Immature natural killer cell (primary cell): ENCODE data around the gene CHRNA4. TPM values are rescaled to one million over a fixed set of nuclear protein-coding genes. Genes with fewer than 3 reads are reported as not detected.

Source experiments
- DNase-seq, 3 donors: peaks; one replicate each; pipeline ENCODE4 v3.0.0; 2022; ENCODE audit warnings: mixed read lengths in 1 of 3
- H3K27ac Mint-ChIP-seq, 6 donors: one replicate each; pipeline ENCODE4 v1.8.0; 2020; ENCODE audit warnings: mixed read lengths in 6 of 6, mild to moderate bottlenecking in 5 of 6, inconsistent platforms in 4 of 6, moderate library complexity in 3 of 6
- H3K27me3 Mint-ChIP-seq, 3 donors: one replicate each; pipeline ENCODE4 v1.8.0; 2020 to 2021; ENCODE audit warnings: low read depth in 3 of 3, mild to moderate bottlenecking in 3 of 3, mixed read lengths in 3 of 3, moderate library complexity in 3 of 3, inconsistent platforms in 1 of 3
- H3K36me3 Mint-ChIP-seq, 3 donors: one replicate each; pipeline ENCODE4 v1.8.0; 2020; ENCODE audit warnings: mixed read lengths in 3 of 3, inconsistent platforms in 2 of 3, mild to moderate bottlenecking in 2 of 3
- H3K4me1 Mint-ChIP-seq, 2 donors: one replicate each; pipeline ENCODE4 v1.8.0; 2020; ENCODE audit warnings: inconsistent platforms in 2 of 2, mild to moderate bottlenecking in 2 of 2, mixed read lengths in 2 of 2, moderate library complexity in 1 of 2
- H3K4me3 Mint-ChIP-seq, 5 donors: one replicate each; pipeline ENCODE4 v1.8.0; 2020; ENCODE audit warnings: mild to moderate bottlenecking in 5 of 5, mixed read lengths in 5 of 5, inconsistent platforms in 3 of 5, moderate library complexity in 3 of 5
- H3K9me3 Mint-ChIP-seq, 6 donors: one replicate each; pipeline ENCODE4 v1.8.0; 2020; ENCODE audit warnings: mild to moderate bottlenecking in 6 of 6, mixed read lengths in 6 of 6, inconsistent platforms in 4 of 6, moderate library complexity in 3 of 6
- polyA plus RNA-seq, 3 donors: library from polyadenylated mRNA; unstranded; fragments of 300-500 nt; fragmentation: Illumina TruSeq; gene quantifications; one replicate each; pipeline ENCODE4 v1.2.3, GENCODE V29; 2021

CHRNA4 gene
- polyA plus RNA-seq, 3 donors from 2014 or later, result not detected

DNA sequence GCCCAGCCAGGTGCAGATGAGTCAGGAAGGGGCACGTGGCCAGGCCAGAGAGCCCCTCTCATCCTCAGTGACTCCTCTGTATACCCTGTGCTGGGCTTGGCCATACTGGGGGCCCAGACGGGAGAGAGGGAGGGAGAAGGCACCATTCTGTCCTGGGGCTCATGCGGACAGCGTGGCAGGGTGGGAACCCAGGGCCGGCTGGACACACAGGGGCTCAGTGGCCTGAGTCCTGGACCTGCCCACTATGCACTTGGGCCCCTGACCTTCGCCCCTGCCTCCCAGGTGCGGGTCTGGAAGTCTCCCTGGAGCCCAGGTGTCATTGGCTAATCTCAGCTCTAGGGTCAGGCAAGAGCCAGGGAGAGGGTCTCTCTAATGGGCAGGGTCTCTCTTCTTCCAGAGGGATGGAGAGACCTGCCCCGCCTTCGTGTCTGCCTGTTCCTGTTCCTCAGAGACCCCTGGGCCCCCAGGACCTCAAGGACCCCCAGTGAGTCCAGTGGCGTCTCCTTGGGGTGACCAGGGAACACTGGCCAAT lies 40.5 kb downstream of the CHRNA4 start:
- H3K4me3 Mint-ChIP-seq, result no peak overlapping the region
- H3K4me1 Mint-ChIP-seq, result no peaks in the 10 kb centered on the region
- no peaks in the 10 kb centered on the region for H3K36me3 Mint-ChIP-seq
- H3K27ac Mint-ChIP-seq, result no peak overlapping the region
- no peaks in the 10 kb centered on the region for H3K9me3 Mint-ChIP-seq
- no peak for DNase-seq
- H3K27me3 Mint-ChIP-seq, result peaks cover 2 to 6% (median 5%) of the 10 kb centered on the region in 3 donors

DNA sequence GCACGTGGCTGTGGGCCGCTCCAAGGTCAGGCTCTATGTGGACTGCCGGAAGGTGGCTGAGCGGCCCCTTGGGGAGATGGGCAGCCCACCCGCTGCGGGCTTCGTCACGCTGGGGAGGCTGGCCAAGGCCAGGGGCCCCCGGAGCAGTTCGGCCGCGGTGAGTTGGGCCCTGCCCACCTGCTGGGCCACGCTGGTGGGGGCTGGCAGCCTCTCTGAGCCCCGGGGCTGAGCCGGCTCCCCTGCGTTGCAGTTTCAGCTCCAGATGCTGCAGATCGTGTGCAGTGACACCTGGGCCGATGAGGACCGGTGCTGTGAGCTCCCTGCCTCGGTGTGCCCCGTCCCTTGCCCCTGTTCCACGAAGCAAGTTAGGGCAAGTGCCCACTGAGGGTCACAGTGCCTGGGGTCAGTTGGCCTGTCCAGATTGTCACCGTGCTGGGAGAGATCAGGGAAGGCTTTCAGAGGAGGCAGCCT lies 41.1 kb downstream of the CHRNA4 start:
- H3K27me3 Mint-ChIP-seq, result peaks cover 2 to 6% (median 5%) of the 10 kb centered on the region in 3 donors
- no peak overlapping the region for H3K4me3 Mint-ChIP-seq
- no peaks in the 10 kb centered on the region for H3K9me3 Mint-ChIP-seq
- no peak overlapping the region for H3K27ac Mint-ChIP-seq
- no peaks in the 10 kb centered on the region for H3K36me3 Mint-ChIP-seq
- DNase-seq, result no peak
- no peaks in the 10 kb centered on the region for H3K4me1 Mint-ChIP-seq

DNA sequence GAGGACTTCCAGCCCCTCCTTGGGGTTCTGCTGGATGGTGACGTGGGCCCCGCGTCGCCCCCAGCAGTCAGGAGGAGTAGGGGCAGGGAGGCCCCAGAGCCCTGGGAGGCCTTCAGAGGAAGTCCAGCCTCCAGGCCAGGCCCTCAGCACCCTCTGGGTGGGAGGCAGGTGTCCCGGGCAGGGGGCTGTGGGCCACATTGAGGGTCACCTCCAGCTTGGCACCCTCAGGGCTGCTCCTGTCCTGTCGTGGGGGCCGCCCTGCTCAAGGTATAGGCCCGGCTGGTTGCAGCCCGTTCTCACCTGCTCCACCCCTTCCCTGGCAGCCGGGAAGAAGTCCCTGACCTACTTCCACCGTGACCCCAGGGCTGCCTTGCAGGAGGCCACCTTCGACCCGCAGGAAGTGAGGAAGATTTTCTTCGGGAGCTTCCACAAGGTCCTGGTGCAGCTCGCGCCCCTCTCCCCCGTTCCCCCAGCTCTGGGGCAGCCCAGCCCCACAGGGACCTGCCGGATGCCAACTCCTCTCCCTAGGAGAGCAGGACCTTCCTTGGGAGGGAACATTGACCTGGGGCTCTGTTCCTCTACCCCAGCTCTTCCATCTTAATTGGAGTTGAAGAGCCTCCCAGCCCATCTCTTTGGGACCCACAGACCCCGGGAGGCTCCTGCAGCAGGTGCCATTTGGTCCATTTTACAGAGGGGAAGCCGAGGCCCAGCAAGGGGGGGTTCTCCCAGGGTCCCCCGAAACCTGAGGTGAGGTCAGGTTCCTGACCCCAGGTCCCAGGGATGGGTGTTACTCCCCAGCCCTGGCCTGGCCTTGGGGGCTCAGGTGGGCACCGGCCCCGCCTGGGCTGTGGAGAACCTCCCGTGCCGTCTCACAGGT lies 41.7 kb downstream of the CHRNA4 start:
- Mint-ChIP-seq H3K4me1 (no peaks in the 10 kb centered on the region), H3K9me3 (no peaks in the 10 kb centered on the region), H3K4me3 (no peak overlapping the region), H3K27ac (no peak overlapping the region), H3K36me3 (no peaks in the 10 kb centered on the region), H3K27me3 (peaks cover 2 to 6% (median 5%) of the 10 kb centered on the region in 3 donors)
- no peak for DNase-seq

DNA sequence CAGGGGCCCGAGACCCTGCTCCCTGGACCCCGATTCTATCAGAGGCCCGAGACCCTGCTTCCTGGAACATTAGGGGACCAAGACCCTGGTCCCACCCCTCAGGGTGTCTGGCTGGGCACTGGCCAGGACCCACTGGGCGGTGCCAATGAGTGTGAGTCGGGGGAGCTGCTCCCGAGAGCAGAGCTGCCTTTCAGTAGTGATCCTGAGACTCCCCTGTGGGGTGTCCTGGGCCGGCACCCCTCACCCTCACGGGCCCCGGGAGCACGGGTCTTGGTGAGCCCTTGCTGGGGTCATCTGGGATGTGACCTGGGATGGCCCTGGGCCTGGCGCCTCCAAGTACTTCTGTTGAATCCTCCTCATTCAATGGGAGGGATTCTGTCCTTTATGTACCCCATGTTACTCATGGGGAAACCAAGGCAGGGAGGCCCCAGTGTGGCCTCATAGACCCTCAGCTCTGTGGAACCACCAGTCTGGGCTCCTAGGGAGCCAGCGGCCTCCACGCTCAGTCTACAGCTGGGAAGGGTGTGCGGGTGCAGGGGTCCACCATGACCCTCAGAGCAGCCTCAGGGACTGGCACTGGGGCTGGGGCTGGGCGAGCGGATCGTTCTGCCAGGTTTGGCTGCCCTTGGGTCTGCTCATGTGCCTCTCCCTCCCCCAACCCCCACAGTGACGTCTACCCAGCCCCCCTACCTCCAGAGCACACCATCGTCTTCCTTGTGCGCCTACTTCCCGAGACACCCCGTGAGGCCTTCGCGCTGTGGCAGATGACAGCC lies 42.6 kb downstream of the CHRNA4 start:
- no peaks in the 10 kb centered on the region for H3K4me1 Mint-ChIP-seq
- no peak overlapping the region for H3K4me3 Mint-ChIP-seq
- no peaks in the 10 kb centered on the region for H3K9me3 Mint-ChIP-seq
- H3K27ac Mint-ChIP-seq, result no peak overlapping the region
- H3K36me3 Mint-ChIP-seq, result no peaks in the 10 kb centered on the region
- peaks cover 2 to 5% (median 3%) of the 10 kb centered on the region in 3 donors for H3K27me3 Mint-ChIP-seq
- DNase-seq, result no peak

DNA sequence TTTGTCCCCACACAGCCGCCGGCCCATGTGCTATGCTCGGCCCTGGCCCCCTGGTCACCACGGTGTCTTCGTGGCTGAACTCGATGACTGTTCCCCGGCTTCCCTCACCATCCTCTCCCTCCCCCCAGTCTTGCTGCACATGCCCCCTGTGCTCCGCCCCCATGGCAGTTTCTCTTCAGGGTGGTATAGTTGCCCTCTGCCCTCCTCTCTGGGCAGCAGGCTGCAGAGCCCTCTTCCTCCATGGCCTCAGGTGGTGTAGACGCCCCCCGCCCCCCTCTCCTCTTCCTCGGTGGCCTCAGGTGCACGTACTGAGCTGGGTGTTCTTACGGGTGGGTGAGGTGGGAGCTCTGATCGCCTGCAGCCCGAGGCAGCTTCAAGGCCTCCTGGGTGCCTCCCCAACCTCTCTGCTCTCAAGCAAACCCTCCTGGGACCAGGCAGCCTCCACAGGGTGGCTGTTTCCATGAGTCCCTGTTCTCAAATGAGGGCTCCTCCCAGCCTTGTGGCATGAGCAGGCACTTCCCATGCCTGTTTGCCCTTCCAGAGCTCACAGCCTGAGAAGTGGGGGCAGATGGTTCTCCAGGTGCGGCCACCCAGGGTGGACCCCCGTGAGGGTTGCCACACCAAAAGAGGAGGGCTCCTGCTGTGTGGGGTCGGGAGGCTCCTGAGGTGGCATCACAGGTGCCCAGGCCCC lies 43.4 kb downstream of the CHRNA4 start:
- no peaks in the 10 kb centered on the region for H3K9me3 Mint-ChIP-seq
- no peak overlapping the region for H3K4me3 Mint-ChIP-seq
- no peak for DNase-seq
- H3K36me3 Mint-ChIP-seq, result no peaks in the 10 kb centered on the region
- no peaks in the 10 kb centered on the region for H3K4me1 Mint-ChIP-seq
- H3K27me3 Mint-ChIP-seq, result peaks cover 2 to 3% (median 2%) of the 10 kb centered on the region in 3 donors
- H3K27ac Mint-ChIP-seq, result no peak overlapping the region

DNA sequence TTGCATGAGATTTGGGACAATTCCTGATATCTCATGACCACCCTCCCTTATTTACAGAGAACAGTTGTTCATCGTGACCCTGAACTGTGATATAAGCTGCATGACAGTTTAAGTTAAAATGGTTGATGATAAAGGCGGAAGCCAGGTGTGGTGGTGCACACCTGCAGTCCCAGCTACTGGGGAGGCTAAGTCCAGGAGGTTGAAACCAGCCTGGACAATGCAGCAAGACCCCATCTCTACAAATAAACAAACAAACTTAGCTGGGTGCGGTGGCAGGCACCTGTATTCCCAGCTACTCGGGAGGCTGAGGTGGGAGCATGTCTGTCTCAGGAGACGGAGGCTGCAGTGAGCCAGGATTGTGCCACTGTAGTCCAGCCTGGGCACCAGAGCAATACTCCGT lies 44.1 kb downstream of the CHRNA4 start:
- no peaks in the 10 kb centered on the region for H3K9me3 Mint-ChIP-seq
- no peaks in the 10 kb centered on the region for H3K4me1 Mint-ChIP-seq
- H3K36me3 Mint-ChIP-seq, result no peaks in the 10 kb centered on the region
- H3K4me3 Mint-ChIP-seq, result no peak overlapping the region
- H3K27ac Mint-ChIP-seq, result no peak overlapping the region
- H3K27me3 Mint-ChIP-seq, result peaks cover 2 to 3% (median 2%) of the 10 kb centered on the region in 3 donors
- DNase-seq, result no peak

DNA sequence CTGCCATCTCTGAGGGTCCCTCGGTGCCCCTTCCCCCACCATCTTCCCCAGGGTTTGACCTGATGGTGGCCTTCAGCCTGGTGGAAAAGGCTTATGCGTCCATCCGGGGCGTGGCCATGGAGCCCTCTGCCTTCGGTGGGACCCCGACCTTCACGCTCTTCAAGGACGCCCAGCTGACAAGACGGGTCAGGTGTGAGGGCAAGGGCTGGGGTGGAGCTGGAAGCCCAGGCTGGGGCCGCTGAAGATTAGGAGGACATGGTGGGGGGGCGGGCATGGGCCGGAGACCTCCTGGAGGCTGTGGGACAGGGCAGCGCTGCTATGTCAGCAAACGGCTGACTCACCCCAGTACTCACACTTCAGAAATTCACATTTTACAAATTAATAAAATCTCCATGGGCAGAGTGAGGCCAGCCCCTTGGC lies 44.6 kb downstream of the CHRNA4 start:
- Mint-ChIP-seq H3K27me3 (peaks cover 2 to 3% (median 2%) of the 10 kb centered on the region in 3 donors), H3K4me1 (no peaks in the 10 kb centered on the region), H3K9me3 (no peaks in the 10 kb centered on the region), H3K27ac (no peak overlapping the region), H3K36me3 (no peaks in the 10 kb centered on the region), H3K4me3 (no peak overlapping the region)
- DNase-seq, result no peak

DNA sequence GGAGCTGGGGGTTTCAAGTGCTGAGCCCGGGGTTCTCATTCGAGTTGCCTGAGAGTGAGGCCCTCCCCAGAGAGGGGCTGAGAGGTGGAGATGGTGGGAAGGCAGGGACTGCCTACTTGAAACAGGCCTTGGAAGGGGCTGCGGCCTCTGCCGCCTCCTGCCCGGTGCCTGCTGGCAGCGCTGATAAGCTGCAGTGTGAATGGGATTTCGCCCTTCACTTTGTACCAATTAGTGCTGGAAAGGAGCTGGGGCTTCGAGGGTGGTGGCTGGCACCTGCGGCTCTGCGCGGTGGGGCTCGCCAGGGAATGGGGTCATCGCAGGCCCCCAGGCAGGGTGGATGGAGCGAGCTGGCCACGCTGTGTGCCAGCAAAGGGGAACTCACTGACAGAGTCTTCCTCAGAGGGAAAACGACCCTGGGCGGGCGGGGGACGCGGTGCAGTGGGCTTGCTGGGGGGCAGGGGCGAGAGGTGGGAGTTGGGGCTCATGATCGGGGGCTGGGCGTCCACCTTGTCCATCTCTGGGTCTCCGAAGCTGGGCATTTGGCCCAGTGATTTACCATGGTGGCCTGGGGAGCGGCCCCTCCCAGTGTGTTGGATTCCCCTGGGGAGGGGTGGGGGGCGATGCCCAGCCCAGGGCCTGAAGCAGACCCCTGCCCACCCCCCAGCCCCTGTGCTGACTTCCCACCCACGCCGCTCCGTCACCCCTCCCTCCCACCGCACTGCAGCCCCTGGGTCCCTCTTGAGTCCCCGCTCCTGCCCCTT lies 45.2 kb downstream of the CHRNA4 start:
- no peak for DNase-seq
- Mint-ChIP-seq H3K27me3 (peaks cover 2% of the 10 kb centered on the region in 3 donors), H3K4me1 (no peaks in the 10 kb centered on the region), H3K9me3 (no peaks in the 10 kb centered on the region), H3K4me3 (no peak overlapping the region), H3K36me3 (no peaks in the 10 kb centered on the region), H3K27ac (no peak overlapping the region)

DNA sequence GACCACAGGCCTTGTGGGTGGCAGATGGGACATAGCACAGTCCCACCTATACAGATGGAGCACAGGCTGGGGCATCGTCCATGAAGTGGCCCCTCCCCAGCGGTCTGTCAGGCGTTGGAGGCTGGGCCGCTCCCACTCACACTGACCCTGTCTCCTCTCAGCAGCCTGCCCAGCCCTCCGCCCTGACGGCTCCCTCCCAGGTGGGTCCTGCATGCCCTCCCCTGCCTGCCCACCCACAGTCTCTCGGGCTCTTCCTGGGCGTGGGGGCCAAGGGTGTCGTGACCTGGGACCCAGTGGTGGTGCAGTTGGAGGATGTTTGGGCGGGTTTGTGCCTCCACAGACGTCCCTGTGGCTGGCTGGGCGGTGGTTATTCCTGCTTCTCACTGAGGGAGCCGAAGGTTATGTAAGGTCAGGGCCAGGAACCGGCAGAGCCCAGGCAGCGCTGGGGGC lies 45.9 kb downstream of the CHRNA4 start:
- H3K27me3 Mint-ChIP-seq, result peaks cover 2% of the 10 kb centered on the region in 3 donors
- no peaks in the 10 kb centered on the region for H3K9me3 Mint-ChIP-seq
- peaks cover 0 to 2% of the 10 kb centered on the region in 2 donors for H3K4me1 Mint-ChIP-seq
- no peaks in the 10 kb centered on the region for H3K36me3 Mint-ChIP-seq
- DNase-seq, result no peak
- H3K4me3 Mint-ChIP-seq, result no peak overlapping the region
- no peak overlapping the region for H3K27ac Mint-ChIP-seq

DNA sequence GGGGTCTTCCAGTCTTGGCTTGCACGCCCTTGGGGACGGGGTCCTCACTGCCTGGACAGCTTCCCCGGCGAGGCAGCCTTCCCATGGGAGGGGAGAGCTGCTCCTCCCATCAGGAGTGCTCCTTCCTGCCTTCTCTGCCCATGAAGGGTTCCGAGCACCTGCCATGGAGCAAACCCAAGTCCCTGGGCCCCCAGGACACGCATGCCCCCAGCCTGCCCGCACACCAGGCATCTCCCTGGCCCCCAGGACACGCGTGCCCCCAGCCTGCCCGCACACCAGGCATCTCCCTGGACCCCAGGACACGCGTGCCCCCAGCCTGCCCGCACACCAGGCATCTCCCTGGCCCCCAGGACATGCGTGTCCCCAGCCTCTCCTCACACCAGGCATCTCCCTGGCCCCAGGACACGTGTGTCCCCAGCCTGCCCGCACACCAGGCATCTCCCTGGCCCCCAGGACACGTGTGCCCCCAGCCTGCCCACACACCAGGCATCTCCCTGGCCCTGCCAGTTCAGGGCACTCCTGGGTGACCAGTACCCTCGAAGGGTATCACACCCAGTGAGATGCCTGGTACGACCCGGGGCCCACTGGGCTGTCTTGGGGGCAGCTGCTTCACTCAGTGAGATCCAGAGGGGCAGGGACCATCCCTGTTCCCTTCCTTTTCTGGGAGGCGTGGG lies 46.4 kb downstream of the CHRNA4 start:
- Mint-ChIP-seq H3K9me3 (no peaks in the 10 kb centered on the region), H3K4me1 (peaks cover 0 to 2% of the 10 kb centered on the region in 2 donors), H3K27ac (no peak overlapping the region), H3K4me3 (no peak overlapping the region), H3K36me3 (no peaks in the 10 kb centered on the region), H3K27me3 (peaks cover 2% of the 10 kb centered on the region in 3 donors)
- no peak for DNase-seq

DNA sequence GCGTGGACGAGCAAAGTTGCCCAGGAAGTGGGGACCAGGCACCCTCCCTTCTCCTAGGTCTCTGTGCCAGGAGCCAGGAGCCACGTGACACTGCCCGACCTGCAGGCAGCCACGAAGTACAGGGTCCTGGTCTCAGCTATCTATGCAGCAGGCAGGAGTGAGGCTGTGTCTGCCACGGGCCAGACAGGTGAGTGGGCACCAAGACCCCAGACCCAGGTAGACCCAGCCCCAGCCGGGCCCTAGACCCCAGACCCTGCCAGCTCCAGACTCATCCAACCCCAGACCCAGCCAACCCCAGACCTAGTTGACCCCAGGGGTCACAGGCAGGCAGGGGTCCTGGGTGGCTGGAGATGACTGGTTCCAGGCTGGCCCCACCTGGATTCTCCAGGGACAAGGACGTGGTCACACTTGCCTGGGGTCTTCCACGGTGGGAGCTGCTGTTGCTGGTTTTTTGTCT lies 47.1 kb downstream of the CHRNA4 start:
- Mint-ChIP-seq H3K9me3 (no peaks in the 10 kb centered on the region), H3K4me3 (no peak overlapping the region), H3K4me1 (peaks cover 0 to 2% of the 10 kb centered on the region in 2 donors), H3K27me3 (peaks cover 2% of the 10 kb centered on the region in 3 donors), H3K36me3 (no peaks in the 10 kb centered on the region), H3K27ac (no peak overlapping the region)
- no peak for DNase-seq

DNA sequence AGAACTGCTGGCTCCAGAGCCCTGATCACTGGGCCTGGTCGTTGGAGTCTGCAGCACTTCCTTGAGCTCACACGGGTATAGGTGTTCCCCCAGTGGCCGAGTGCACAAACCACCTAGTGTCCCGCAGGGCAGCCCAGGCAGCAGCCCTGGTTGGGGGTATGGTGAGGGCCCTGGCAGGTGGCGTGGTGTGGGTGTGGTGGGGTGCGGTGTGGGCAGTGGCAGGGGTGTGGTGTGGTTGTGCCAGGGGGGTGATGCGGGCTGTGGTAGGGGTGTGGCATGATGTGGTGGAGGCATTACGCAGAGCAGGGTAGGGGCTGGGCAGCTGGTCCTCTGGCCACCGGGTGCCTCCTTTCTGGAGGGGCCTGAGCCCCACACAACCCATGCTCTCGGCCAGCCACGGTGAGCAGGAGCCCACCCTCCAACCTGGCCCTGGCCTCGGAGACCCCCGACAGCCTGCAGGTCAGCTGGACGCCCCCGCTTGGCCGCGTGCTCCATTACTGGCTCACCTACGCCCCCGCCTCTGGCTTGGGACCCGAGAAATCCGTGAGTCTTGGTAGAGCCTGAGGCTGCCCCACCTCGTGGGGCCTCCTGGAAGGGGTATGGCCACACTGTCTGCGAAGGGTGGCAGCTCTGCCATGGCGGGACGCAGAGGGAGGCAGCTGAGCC lies 47.7 kb downstream of the CHRNA4 start:
- H3K27ac Mint-ChIP-seq, result no peak overlapping the region
- DNase-seq, result no peak
- peaks cover 2% of the 10 kb centered on the region in 3 donors for H3K27me3 Mint-ChIP-seq
- H3K36me3 Mint-ChIP-seq, result no peaks in the 10 kb centered on the region
- no peak overlapping the region for H3K4me3 Mint-ChIP-seq
- peaks cover 0 to 2% of the 10 kb centered on the region in 2 donors for H3K4me1 Mint-ChIP-seq
- no peaks in the 10 kb centered on the region for H3K9me3 Mint-ChIP-seq
